H1 (cell line): ENCODE results near the gene TTBK2. TPM values are rescaled to one million over a fixed set of nuclear protein-coding genes. Genes with fewer than 3 reads are reported as not detected.
A peak's percentile ranks its signal among the peaks of the same experiment; 100 is the strongest.

Source experiments
- CBX5 ChIP-seq: fragments of 300-800, 300-1000 bp; sonication (generic); IDR thresholded peaks from 2 replicates; pipeline ENCODE4 v1.7.1; 2016; ENCODE audit warnings: antibody characterized with exemption, low read length, low read depth
- CEBPB ChIP-seq: IDR thresholded peaks from 2 replicates; pipeline ENCODE4 v1.6.1; 2012; ENCODE audit warnings: low read depth, low read length
- EP300 ChIP-seq, 2 experiments: IDR thresholded peaks; 1 replicate in 1 of 2; 2 replicates in 1 of 2; pipeline ENCODE4 v1.6.1; 2011 to 2012; ENCODE audit warnings: low read depth in 2 of 2, low read length in 2 of 2, mild to moderate bottlenecking in 2 of 2, borderline replicate concordance in 1 of 2, inconsistent platforms in 1 of 2, moderate library complexity in 1 of 2
- GABPA ChIP-seq: IDR thresholded peaks from 2 replicates; pipeline ENCODE4 v1.6.1; 2011; ENCODE audit warnings: mild to moderate bottlenecking, low read length, moderate library complexity, borderline replicate concordance; ENCODE audit not compliant: insufficient read depth
- MAFK ChIP-seq: IDR thresholded peaks from 2 replicates; pipeline ENCODE4 v1.6.1; 2012; ENCODE audit warnings: low read depth, mild to moderate bottlenecking, improper control_type of control experiment, low read length
- NRF1 ChIP-seq: IDR thresholded peaks from 2 replicates; pipeline ENCODE4 v1.6.1; 2011; ENCODE audit warnings: mild to moderate bottlenecking, low read depth, low read length, improper control_type of control experiment
- SP1 ChIP-seq: IDR thresholded peaks from 2 replicates; pipeline ENCODE4 v1.6.1; 2011; ENCODE audit warnings: low read depth, low read length
- TAF1 ChIP-seq: IDR thresholded peaks from 2 replicates; pipeline ENCODE4 v1.6.1; 2011; ENCODE audit warnings: mild to moderate bottlenecking, low read depth, low read length
- ZNF274 ChIP-seq: IDR thresholded peaks from 2 replicates; pipeline ENCODE4 v1.7.0; 2012; ENCODE audit warnings: low read length, borderline replicate concordance; ENCODE audit errors: extremely low read depth
- polyA plus RNA-seq, 7 experiments: library from polyadenylated mRNA; depleted of rRNA in 3 of 7; stranded (reverse) in 5 of 7; unstranded in 2 of 7; fragments of >200 nt in 5 of 7; fragments of 200-250 nt in 2 of 7; gene quantifications; 1 replicate in 5 of 7; 2 replicates in 1 of 7; 4 replicates in 1 of 7; pipeline versions ENCODE4 v1.2.1 to v1.2.3, GENCODE V29; 2011 to 2013; ENCODE audit warnings: missing spikeins in 2 of 7, mixed read lengths in 2 of 7
- total RNA-seq: library from RNA; stranded (reverse); fragmentation: NEBNext Ultra II Directional; extraction: Animal tissue kit (Norgen Biotek cat#: 25700); gene quantifications from 2 replicates; pipeline ENCODE4 v1.2.1, GENCODE V29; 2021
- TF ChIP-seq, protein P1 (sequence below), 3 experiments: IDR thresholded peaks; 1 replicate in 2 of 3; 2 replicates in 1 of 3; pipeline versions ENCODE4 v1.5.1 to v1.6.1; 2011; ENCODE audit warnings: low read length in 3 of 3, mild to moderate bottlenecking in 3 of 3, inconsistent platforms in 2 of 3, low read depth in 1 of 3, moderate library complexity in 1 of 3; ENCODE audit not compliant: insufficient read depth in 1 of 3; ENCODE audit errors: control extremely low read depth in 1 of 3

TTBK2 gene
- total and polyA plus RNA-seq, 2 of the 8 experiments (the other 6 are each of a cell fraction or from before 2014, with no cell fraction given): 2.7 to 18.2 TPM

GRCh38 chr15:42737529-42738328 lies 182.8 kb downstream of the TTBK2 start (continued):
- TF ChIP-seq, protein P1, sequence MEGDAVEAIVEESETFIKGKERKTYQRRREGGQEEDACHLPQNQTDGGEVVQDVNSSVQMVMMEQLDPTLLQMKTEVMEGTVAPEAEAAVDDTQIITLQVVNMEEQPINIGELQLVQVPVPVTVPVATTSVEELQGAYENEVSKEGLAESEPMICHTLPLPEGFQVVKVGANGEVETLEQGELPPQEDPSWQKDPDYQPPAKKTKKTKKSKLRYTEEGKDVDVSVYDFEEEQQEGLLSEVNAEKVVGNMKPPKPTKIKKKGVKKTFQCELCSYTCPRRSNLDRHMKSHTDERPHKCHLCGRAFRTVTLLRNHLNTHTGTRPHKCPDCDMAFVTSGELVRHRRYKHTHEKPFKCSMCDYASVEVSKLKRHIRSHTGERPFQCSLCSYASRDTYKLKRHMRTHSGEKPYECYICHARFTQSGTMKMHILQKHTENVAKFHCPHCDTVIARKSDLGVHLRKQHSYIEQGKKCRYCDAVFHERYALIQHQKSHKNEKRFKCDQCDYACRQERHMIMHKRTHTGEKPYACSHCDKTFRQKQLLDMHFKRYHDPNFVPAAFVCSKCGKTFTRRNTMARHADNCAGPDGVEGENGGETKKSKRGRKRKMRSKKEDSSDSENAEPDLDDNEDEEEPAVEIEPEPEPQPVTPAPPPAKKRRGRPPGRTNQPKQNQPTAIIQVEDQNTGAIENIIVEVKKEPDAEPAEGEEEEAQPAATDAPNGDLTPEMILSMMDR (IDR thresholded peaks at IDR 0.05; ENCODE audit: control extremely low read depth in 1 of 3, insufficient read depth in 1 of 3, low read depth in 1 of 3, low read length in 3 of 3): peak in 1 of 3 experiments; percentile 26; a peak in 2 of 4 replicates
- TF ChIP-seq EP300 (IDR thresholded peaks at IDR 0.05; ENCODE audit: borderline replicate concordance in 1 of 2, low read depth in 2 of 2, low read length in 2 of 2) (no peak), TAF1 (no peak), CBX5 (no peak), MAFK (no peak), CEBPB (no peak), SP1 (no peak), GABPA (no peak), NRF1 (no peak), ZNF274 (no peak)
